GM19397 (cell line): ENCODE results near the gene HPX.
A peak's percentile ranks its signal among the peaks of the same experiment; 100 is the strongest.

Experiments used
- ATAC-seq: cut with Tn5 transposase; IDR thresholded peaks from one replicate; pipeline ENCODE4 v1.9.1; 2021; ENCODE audit warnings: mild to moderate bottlenecking, moderate library complexity; ENCODE audit not compliant: unreplicated experiment

The HPX gene

GRCh38 chr11:6440906-6441358 is at the start of gene HPX:
TSS of gene HPX (minus strand) at chr11:6440987. CDS start at chr11:6440963, 24 bp downstream.
- no peak for ATAC-seq

- ATAC-seq = no peak
These were observed 48.5 kb upstream of the HPX start for GRCh38 chr11:6489306-6489705.

- no peak for ATAC-seq
These were observed 48.0 kb upstream of the HPX start for GRCh38 chr11:6488821-6489220.

- ATAC-seq = no peak
These were observed 47.6 kb upstream of the HPX start for GRCh38 chr11:6488342-6488741.

GRCh38 chr11:6486938-6487337 is 46.2 kb upstream of the HPX start:
- ATAC-seq = no peak

- no peak for ATAC-seq
These were observed 45.5 kb upstream of the HPX start for GRCh38 chr11:6486256-6486655.

- ATAC-seq = no peak
These were observed 44.9 kb upstream of the HPX start for GRCh38 chr11:6485661-6486060.

GRCh38 chr11:6483015-6483414 is 42.2 kb upstream of the HPX start:
- ATAC-seq = no peak

- no peak for ATAC-seq
These were observed 41.7 kb upstream of the HPX start for GRCh38 chr11:6482441-6482840.

- ATAC-seq = no peak
These were observed 41.1 kb upstream of the HPX start for GRCh38 chr11:6481924-6482275.

GRCh38 chr11:6481012-6481923 is 40.5 kb upstream of the HPX start, which contains the start of the genes ARFIP2 and TIMM10B:
TSS of gene ARFIP2 (minus strand) at chr11:6481331. CDS start at chr11:6480421, 910 bp downstream.
TSS of gene TIMM10B (plus strand) at chr11:6481501. CDS start at chr11:6481517, 16 bp downstream.
- peak; percentile 99 for ATAC-seq

GRCh38 chr11:6480299-6480914 is 39.6 kb upstream of the HPX start:
- no peak for ATAC-seq

- no peak for ATAC-seq
These were observed 35.8 kb upstream of the HPX start for GRCh38 chr11:6476571-6476970.

- ATAC-seq = no peak
These were observed 35.1 kb upstream of the HPX start for GRCh38 chr11:6475936-6476335.

- no peak for ATAC-seq
These were observed 34.2 kb upstream of the HPX start for GRCh38 chr11:6474806-6475500.

- peak; percentile 4 for ATAC-seq
These were observed 33.6 kb upstream of the HPX start for GRCh38 chr11:6474413-6474792.

GRCh38 chr11:6473451-6474412 is 32.9 kb upstream of the HPX start, which contains the start of gene TRIM3:
TSS of gene TRIM3 (minus strand) at chr11:6473941. CDS start at chr11:6465695, 8,246 bp downstream.
- ATAC-seq = peak; percentile 81

GRCh38 chr11:6472934-6473333 is 32.1 kb upstream of the HPX start:
- ATAC-seq = no peak

GRCh38 chr11:6469599-6469998 is 28.8 kb upstream of the HPX start:
- no peak for ATAC-seq
